ENCODE results near the gene ATIC. TPM values are rescaled to one million over a fixed set of nuclear protein-coding genes. Genes with fewer than 3 reads are reported as not detected.

Gene ATIC
- total and polyA plus RNA-seq, 8 donors: 78.6 to 107 (median 97.9) TPM

GRCh38 chr2:215366440-215367032 lies 54.7 kb downstream of the ATIC start:
- intact Hi-C loops (cut with DNase I): no loop called here
- no peaks in the 10 kb centered on the region for H3K9me3 ChIP-seq
- peaks cover 3 to 70% of the 10 kb centered on the region in 2 donors for H3K36me3 ChIP-seq
- H3K27me3 ChIP-seq: no peaks in the 10 kb centered on the region
- DNase-seq (no peak), ATAC-seq (no peak)
- no peaks in the 10 kb centered on the region for H3K4me1 ChIP-seq
- TF ChIP-seq, protein P1, sequence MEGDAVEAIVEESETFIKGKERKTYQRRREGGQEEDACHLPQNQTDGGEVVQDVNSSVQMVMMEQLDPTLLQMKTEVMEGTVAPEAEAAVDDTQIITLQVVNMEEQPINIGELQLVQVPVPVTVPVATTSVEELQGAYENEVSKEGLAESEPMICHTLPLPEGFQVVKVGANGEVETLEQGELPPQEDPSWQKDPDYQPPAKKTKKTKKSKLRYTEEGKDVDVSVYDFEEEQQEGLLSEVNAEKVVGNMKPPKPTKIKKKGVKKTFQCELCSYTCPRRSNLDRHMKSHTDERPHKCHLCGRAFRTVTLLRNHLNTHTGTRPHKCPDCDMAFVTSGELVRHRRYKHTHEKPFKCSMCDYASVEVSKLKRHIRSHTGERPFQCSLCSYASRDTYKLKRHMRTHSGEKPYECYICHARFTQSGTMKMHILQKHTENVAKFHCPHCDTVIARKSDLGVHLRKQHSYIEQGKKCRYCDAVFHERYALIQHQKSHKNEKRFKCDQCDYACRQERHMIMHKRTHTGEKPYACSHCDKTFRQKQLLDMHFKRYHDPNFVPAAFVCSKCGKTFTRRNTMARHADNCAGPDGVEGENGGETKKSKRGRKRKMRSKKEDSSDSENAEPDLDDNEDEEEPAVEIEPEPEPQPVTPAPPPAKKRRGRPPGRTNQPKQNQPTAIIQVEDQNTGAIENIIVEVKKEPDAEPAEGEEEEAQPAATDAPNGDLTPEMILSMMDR (IDR thresholded peaks at IDR 0.05): no peak
- H3K4me3 ChIP-seq: no peak overlapping the region
- H3K27ac ChIP-seq: no peak overlapping the region

- intact Hi-C loops (cut with DNase I): no loop called here
- Histone ChIP-seq H3K9me3 (no peaks in the 10 kb centered on the region), H3K36me3 (peaks cover 3 to 67% of the 10 kb centered on the region in 2 donors), H3K27me3 (no peaks in the 10 kb centered on the region), H3K4me1 (no peaks in the 10 kb centered on the region), H3K27ac (no peak overlapping the region), H3K4me3 (no peak overlapping the region)
- DNase-seq (no peak), ATAC-seq (no peak)
- TF ChIP-seq, protein P1 (IDR thresholded peaks at IDR 0.05): no peak
Observed at GRCh38 chr2:215367662-215368492, 56.0 kb downstream of the ATIC start.

GRCh38 chr2:215368493-215368809 lies 56.6 kb downstream of the ATIC start:
- Histone ChIP-seq H3K4me3 (no peak overlapping the region), H3K4me1 (no peaks in the 10 kb centered on the region), H3K36me3 (peaks cover 3 to 62% of the 10 kb centered on the region in 2 donors), H3K27me3 (no peaks in the 10 kb centered on the region), H3K9me3 (no peaks in the 10 kb centered on the region), H3K27ac (no peak overlapping the region)
- DNase-seq: no peak
- intact Hi-C loops (cut with DNase I): no loop called here
- ATAC-seq: no peak
- TF ChIP-seq, protein P1 (IDR thresholded peaks at IDR 0.05): no peak

- Histone ChIP-seq H3K4me1 (no peaks in the 10 kb centered on the region), H3K9me3 (no peaks in the 10 kb centered on the region), H3K36me3 (peaks cover 3 to 59% of the 10 kb centered on the region in 2 donors), H3K4me3 (no peak overlapping the region), H3K27ac (no peak overlapping the region), H3K27me3 (no peaks in the 10 kb centered on the region)
- intact Hi-C loops (cut with DNase I): no loop called here
- no peak for DNase-seq
- TF ChIP-seq, protein P1 (IDR thresholded peaks at IDR 0.05): no peak
- no peak for ATAC-seq
Observed at GRCh38 chr2:215369181-215369760, 57.4 kb downstream of the ATIC start.
